Mesenchymal stem cell (in vitro differentiated cells and primary cell): ENCODE data around the gene E2F6.

ENCODE experiments used
- DNase-seq: peaks from one replicate; pipeline ENCODE4 v3.0.0-alpha.2; 2013
- H2AFZ ChIP-seq: one replicate; pipeline ENCODE4 v1.6.1; 2013; ENCODE audit warnings: low read depth, mild to moderate bottlenecking, control low read depth, inconsistent platforms, low read length, moderate library complexity
- H2AK5ac ChIP-seq: 2 replicates; pipeline ENCODE4 v1.6.1; 2013; ENCODE audit warnings: low read length, moderate library complexity, mild to moderate bottlenecking, inconsistent platforms; ENCODE audit not compliant: severe bottlenecking
- H2BK120ac ChIP-seq: one replicate; pipeline ENCODE4 v1.6.1; 2013; ENCODE audit warnings: low read depth, mild to moderate bottlenecking, inconsistent platforms, low read length, moderate library complexity
- H2BK12ac ChIP-seq, 2 experiments: one replicate each; pipeline ENCODE4 v1.6.1; 2013; ENCODE audit warnings: inconsistent platforms in 2 of 2, low read length in 2 of 2, mild to moderate bottlenecking in 2 of 2, moderate library complexity in 2 of 2, control low read depth in 1 of 2
- H2BK15ac ChIP-seq: one replicate; pipeline ENCODE4 v1.6.1; 2013; ENCODE audit warnings: mild to moderate bottlenecking, low read depth, inconsistent platforms; ENCODE audit not compliant: poor library complexity, severe bottlenecking
- H2BK5ac ChIP-seq: 2 replicates; pipeline ENCODE4 v1.6.1; 2013; ENCODE audit warnings: low read depth, mild to moderate bottlenecking, low read length, control low read depth, inconsistent platforms; ENCODE audit not compliant: poor library complexity, severe bottlenecking
- H3K14ac ChIP-seq, 2 experiments: one replicate each; pipeline ENCODE4 v1.6.1; 2013; ENCODE audit warnings: inconsistent platforms in 2 of 2, low read length in 2 of 2, control low read depth in 1 of 2, mild to moderate bottlenecking in 1 of 2, moderate library complexity in 1 of 2
- H3K18ac ChIP-seq, 2 experiments: one replicate each; pipeline ENCODE4 v1.6.1; 2013; ENCODE audit warnings: inconsistent platforms in 2 of 2, low read length in 2 of 2, control low read depth in 1 of 2, low read depth in 1 of 2, mild to moderate bottlenecking in 1 of 2
- H3K23ac ChIP-seq, 2 experiments: one replicate each; pipeline ENCODE4 v1.6.1; 2013; ENCODE audit warnings: inconsistent platforms in 2 of 2, low read length in 2 of 2, mild to moderate bottlenecking in 2 of 2, moderate library complexity in 2 of 2, control low read depth in 1 of 2
- H3K27ac ChIP-seq: 2 replicates; pipeline ENCODE4 v1.5.1; 2013; ENCODE audit warnings: mild to moderate bottlenecking, moderate library complexity, low read length, control low read depth, inconsistent platforms; ENCODE audit not compliant: poor library complexity, severe bottlenecking
- H3K27me3 ChIP-seq, 2 experiments: 2 replicates each; pipeline versions ENCODE4 v1.6.1 to v1.7.0; 2013; ENCODE audit warnings: low read length in 2 of 2, mild to moderate bottlenecking in 2 of 2, moderate library complexity in 2 of 2, control low read depth in 1 of 2, inconsistent platforms in 1 of 2; ENCODE audit not compliant: control insufficient read depth in 1 of 2, insufficient read depth in 1 of 2
- H3K36me3 ChIP-seq, 2 experiments: 2 replicates each; pipeline versions ENCODE4 v1.6.1 to v1.7.0; 2013; ENCODE audit warnings: low read length in 2 of 2, control low read depth in 1 of 2, inconsistent platforms in 1 of 2, low read depth in 1 of 2, mild to moderate bottlenecking in 1 of 2; ENCODE audit not compliant: insufficient read depth in 2 of 2, control insufficient read depth in 1 of 2
- H3K4ac ChIP-seq, 2 experiments: one replicate each; pipeline ENCODE4 v1.6.1; 2013; ENCODE audit warnings: inconsistent platforms in 2 of 2, low read length in 2 of 2, mild to moderate bottlenecking in 2 of 2, moderate library complexity in 2 of 2, control low read depth in 1 of 2, low read depth in 1 of 2
- H3K4me1 ChIP-seq: 2 replicates; pipeline ENCODE4 v1.6.1; 2013; ENCODE audit warnings: low read depth, low read length, control low read depth; ENCODE audit not compliant: control insufficient read depth, insufficient read depth
- H3K4me2 ChIP-seq: 2 replicates; pipeline ENCODE4 v1.6.1; 2013; ENCODE audit warnings: low read length, mild to moderate bottlenecking, inconsistent platforms; ENCODE audit not compliant: poor library complexity, severe bottlenecking
- H3K4me3 ChIP-seq, 2 experiments: 2 replicates each; pipeline versions ENCODE4 v1.5.1 to v1.7.0; 2013; ENCODE audit warnings: low read length in 2 of 2, mild to moderate bottlenecking in 2 of 2, control low read depth in 1 of 2, low read depth in 1 of 2; ENCODE audit not compliant: insufficient read depth in 1 of 2
- H3K79me1 ChIP-seq: replicated peaks from 2 replicates; pipeline ENCODE4 v1.6.1; 2013; ENCODE audit warnings: mild to moderate bottlenecking, control low read depth, low read length, inconsistent platforms; ENCODE audit not compliant: poor library complexity, severe bottlenecking
- H3K9ac ChIP-seq: 2 replicates; pipeline ENCODE4 v1.7.0; 2013; ENCODE audit warnings: mild to moderate bottlenecking, low read length, moderate library complexity
- H3K9me3 ChIP-seq: 2 replicates; pipeline ENCODE4 v1.7.0; 2013; ENCODE audit warnings: mild to moderate bottlenecking, low read length; ENCODE audit not compliant: control insufficient read depth
- H4K8ac ChIP-seq: one replicate; pipeline ENCODE4 v1.6.1; 2013; ENCODE audit warnings: inconsistent platforms, mild to moderate bottlenecking, low read length, moderate library complexity
- H4K91ac ChIP-seq: one replicate; pipeline ENCODE4 v1.6.1; 2013; ENCODE audit warnings: mild to moderate bottlenecking, low read length, inconsistent platforms
- WGBS: methylation state at CpG from one replicate; pipeline ENCODE4 v1.1.7; 2013; ENCODE audit warnings: mixed read lengths; 5-methylcytosine and 5-hydroxymethylcytosine counted together

The E2F6 gene

DNA sequence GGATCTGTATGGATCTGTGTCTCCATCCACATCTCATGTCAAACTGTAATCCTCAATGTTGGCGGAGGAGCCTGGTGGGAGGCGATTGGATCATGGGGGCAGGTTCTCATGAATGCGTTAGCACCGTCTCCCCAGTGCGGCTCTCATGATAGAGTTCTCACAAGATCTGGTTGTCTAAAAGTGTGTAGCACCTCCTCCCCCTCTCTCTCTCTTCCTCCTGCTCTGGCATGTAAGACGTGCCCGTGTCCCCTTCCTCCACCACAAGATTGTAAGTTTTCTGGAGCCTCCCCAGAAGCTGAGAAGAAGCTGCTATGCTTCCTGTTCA, 66.6 kb downstream of the E2F6 start:
- Histone ChIP-seq H3K36me3 (no peaks in the 10 kb centered on the region), H3K14ac (no peak overlapping the region), H2AFZ (no peak overlapping the region), H2BK120ac (no peak overlapping the region), H3K4me1 (peaks cover 8% of the 10 kb centered on the region), H2BK12ac (no peak overlapping the region), H3K27me3 (peaks cover 0 to 3% of the 10 kb centered on the region in 2 experiments), H3K4me2 (no peak overlapping the region), H3K4me3 (no peak overlapping the region), H3K4ac (no peak overlapping the region), H3K79me1 (no peaks in the 10 kb centered on the region), H3K23ac (no peak overlapping the region), H3K18ac (no peak overlapping the region), H3K9me3 (no peaks in the 10 kb centered on the region), H2BK5ac (no peak overlapping the region), H4K91ac (no peak overlapping the region), H3K9ac (no peak overlapping the region), H2AK5ac (no peak overlapping the region), H3K27ac (no peak overlapping the region), H4K8ac (no peak overlapping the region), H2BK15ac (no peak overlapping the region)
- 97% methylated on average over 7 of the region's 7 CpGs for WGBS
- DNase-seq, result no peak

DNA sequence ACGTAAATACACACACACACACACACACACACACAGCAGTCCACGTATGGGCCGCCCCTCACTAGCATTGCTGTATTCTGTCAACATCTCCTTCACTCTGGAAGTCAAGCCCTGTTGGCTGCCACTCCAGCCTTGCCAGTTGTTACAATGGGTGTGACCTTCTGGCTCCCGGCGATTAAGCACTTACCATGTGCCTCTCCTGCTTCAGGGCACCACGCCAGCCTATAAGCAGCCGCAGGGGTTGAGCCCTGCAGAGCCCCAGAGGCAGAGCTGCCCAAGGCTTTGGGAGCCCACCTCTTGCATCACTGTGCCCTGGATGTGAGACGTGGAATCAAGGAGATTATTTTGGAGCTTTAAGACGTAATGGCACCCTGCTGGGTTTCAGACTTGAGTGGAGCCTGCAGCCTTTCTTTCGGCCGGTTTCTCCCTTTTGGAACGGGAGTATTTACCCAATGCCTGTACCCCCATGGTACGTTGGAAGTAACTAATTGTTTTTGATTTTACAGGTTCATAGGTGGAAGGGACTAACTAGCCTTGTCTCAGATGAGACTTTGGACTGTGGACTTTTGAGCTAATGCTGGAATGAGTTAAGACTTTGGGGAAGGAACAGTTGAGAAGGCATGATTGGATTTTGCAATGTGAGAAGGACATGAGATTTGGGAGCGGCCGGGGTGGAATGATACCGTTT, 67.1 kb downstream of the E2F6 start:
- Histone ChIP-seq H2BK15ac (no peak overlapping the region), H4K8ac (no peak overlapping the region), H3K27me3 (peaks cover 0 to 3% of the 10 kb centered on the region in 2 experiments), H3K79me1 (no peaks in the 10 kb centered on the region), H3K4me1 (peaks cover 9% of the 10 kb centered on the region), H3K23ac (no peak overlapping the region), H3K4me3 (no peak overlapping the region), H3K36me3 (no peaks in the 10 kb centered on the region), H2AFZ (no peak overlapping the region), H2AK5ac (no peak overlapping the region), H2BK120ac (no peak overlapping the region), H3K14ac (no peak overlapping the region), H3K18ac (peak overlapping the region in 1 of 2 experiments; percentile 14), H3K4me2 (no peak overlapping the region), H4K91ac (no peak overlapping the region), H3K4ac (no peak overlapping the region), H3K27ac (no peak overlapping the region), H2BK5ac (no peak overlapping the region), H2BK12ac (no peak overlapping the region), H3K9ac (no peak overlapping the region), H3K9me3 (no peaks in the 10 kb centered on the region)
- WGBS, result 92% methylated on average over 15 of the region's 16 CpGs
- no peak for DNase-seq

DNA sequence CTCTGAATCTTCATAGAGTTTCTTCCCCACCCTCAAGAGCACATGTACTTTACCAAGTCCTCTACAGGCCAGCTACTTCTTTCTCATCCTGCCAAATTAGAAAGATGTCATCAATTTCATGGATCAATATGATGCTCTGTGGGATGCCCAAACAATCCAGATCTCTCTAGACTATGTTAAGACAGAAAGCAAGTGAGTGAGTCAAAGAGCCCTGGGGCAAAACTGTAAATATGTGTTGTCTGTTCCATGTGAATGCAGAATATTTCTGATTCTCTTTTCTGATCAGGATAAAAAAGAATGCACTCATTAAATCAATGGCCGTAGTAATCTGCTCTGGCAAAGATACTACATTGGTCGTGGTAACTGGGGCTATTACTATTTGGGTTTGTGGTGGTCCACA, 68.4 kb downstream of the E2F6 start:
- Histone ChIP-seq H4K91ac (no peak overlapping the region), H3K27me3 (peaks cover 0 to 3% of the 10 kb centered on the region in 2 experiments), H2BK120ac (no peak overlapping the region), H4K8ac (no peak overlapping the region), H3K9me3 (no peaks in the 10 kb centered on the region), H3K4me2 (no peak overlapping the region), H2AK5ac (no peak overlapping the region), H3K14ac (no peak overlapping the region), H3K36me3 (no peaks in the 10 kb centered on the region), H3K9ac (no peak overlapping the region), H2BK12ac (no peak overlapping the region), H2BK15ac (no peak overlapping the region), H3K18ac (no peak overlapping the region), H3K27ac (no peak overlapping the region), H2BK5ac (no peak overlapping the region), H3K23ac (no peak overlapping the region), H3K4me3 (no peak overlapping the region), H3K4ac (no peak overlapping the region), H3K79me1 (no peaks in the 10 kb centered on the region), H2AFZ (no peak overlapping the region), H3K4me1 (peaks cover 10% of the 10 kb centered on the region)
- no peak for DNase-seq
- WGBS, result 95% methylated on average over 2 of the region's 2 CpGs

DNA sequence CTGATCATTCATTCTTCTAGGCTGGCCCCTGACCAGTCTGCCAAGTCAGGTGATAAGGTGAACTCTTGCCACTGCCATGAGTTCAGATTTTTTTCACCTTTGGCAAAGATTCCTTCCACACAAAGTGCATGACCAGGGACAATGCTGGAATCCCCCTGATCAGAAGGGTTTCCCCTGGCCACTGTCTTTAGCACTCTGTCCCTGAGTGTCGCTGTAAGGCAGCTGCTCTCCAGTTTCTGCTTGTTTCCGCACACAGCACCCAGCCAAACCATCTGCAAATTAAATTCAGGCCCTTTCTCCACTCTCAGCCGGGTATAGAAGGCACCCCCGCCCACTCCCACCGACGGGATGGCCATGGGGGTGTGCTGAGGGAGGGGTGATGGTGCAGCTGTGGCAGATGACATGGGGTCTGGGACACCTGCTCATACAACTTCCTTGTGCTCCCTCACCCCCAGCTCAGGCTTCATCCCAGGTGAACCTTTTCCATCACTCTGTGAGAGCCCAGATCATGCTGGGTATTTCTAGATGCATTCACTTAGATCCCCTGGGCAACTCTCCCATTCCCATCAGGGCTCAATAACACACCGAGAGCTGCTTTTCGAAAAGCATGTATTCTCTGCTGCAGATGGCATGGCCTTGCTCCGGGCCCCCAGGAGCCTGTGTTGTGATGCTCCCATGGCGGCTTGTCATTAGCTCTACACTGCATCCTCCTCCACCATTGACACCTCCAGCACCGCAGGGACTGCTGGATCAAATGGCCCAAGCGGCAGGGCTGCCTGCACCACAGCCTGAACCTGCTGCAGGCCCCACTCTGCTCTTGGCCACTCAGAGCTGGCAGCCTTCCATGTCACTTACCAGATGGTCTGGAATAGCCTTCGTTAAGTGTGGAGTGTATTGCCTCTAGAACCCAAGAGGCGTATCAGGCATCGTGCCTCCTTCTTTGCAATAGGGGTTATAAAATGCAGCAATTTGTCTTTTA, 69.2 kb downstream of the E2F6 start:
- H3K79me1 ChIP-seq, result no peaks in the 10 kb centered on the region
- no peak overlapping the region for H3K18ac ChIP-seq
- H3K4ac ChIP-seq, result no peak overlapping the region
- peaks cover 14% of the 10 kb centered on the region for H3K4me1 ChIP-seq
- H2BK5ac ChIP-seq, result no peak overlapping the region
- H3K14ac ChIP-seq, result no peak overlapping the region
- H2BK15ac ChIP-seq, result no peak overlapping the region
- H3K4me2 ChIP-seq, result no peak overlapping the region
- H2AK5ac ChIP-seq, result no peak overlapping the region
- no peaks in the 10 kb centered on the region for H3K36me3 ChIP-seq
- no peak for DNase-seq
- H3K9ac ChIP-seq, result no peak overlapping the region
- H2BK120ac ChIP-seq, result no peak overlapping the region
- H4K8ac ChIP-seq, result no peak overlapping the region
- no peak overlapping the region for H3K27ac ChIP-seq
- no peak overlapping the region for H3K23ac ChIP-seq
- H2BK12ac ChIP-seq, result no peak overlapping the region
- H2AFZ ChIP-seq, result no peak overlapping the region
- 94% methylated on average over 12 of the region's 15 CpGs for WGBS
- H3K4me3 ChIP-seq, result no peak overlapping the region
- no peak overlapping the region for H4K91ac ChIP-seq
- H3K27me3 ChIP-seq, result peaks cover 0 to 3% of the 10 kb centered on the region in 2 experiments
- no peaks in the 10 kb centered on the region for H3K9me3 ChIP-seq
